H1 (cell line): Measurements from ENCODE around the gene TRAF3. TPM values are rescaled to one million over a fixed set of nuclear protein-coding genes. Genes with fewer than 3 reads are reported as not detected.

Experiments
- CTCF ChIA-PET: fragments of 300-600 bp; sonication (Branson Sonifier 250); formaldehyde crosslinking; loops from one replicate; lab custom pipeline; 2021; ENCODE audit not compliant: partially characterized antibody; lab: Charles Lee
- POLR2A ChIA-PET: fragments of 300-600 bp; sonication (Branson Sonifier 250); formaldehyde crosslinking; loops from one replicate; lab custom pipeline; 2021; ENCODE audit warnings: inconsistent platforms; ENCODE audit not compliant: partially characterized antibody; lab: Charles Lee
- DNase-seq, 2 experiments: peaks; one replicate each; pipeline versions ENCODE4 v3.0.0 to v3.0.0-alpha.2; 2010 to 2022; ENCODE audit warnings: low spot score in 2 of 2, low read depth in 1 of 2, mixed read lengths in 1 of 2
- FAIRE-seq: peaks from 2 replicates; lab custom pipeline; 2011; peaks lifted over from hg19 to GRCh38; lab: Jason Lieb, UNC
- H2AFZ ChIP-seq: 2 replicates; pipeline ENCODE4 v1.8.1; 2012; ENCODE audit warnings: low read length, inconsistent platforms
- H2AK5ac ChIP-seq: 2 replicates; pipeline ENCODE4 v1.6.1; 2013; ENCODE audit warnings: low read depth, low read length
- H2BK120ac ChIP-seq: replicated peaks from 2 replicates; pipeline ENCODE3; 2013; ENCODE audit warnings: low read depth, low read length, inconsistent platforms
- H2BK12ac ChIP-seq: 2 replicates; pipeline ENCODE4 v1.6.1; 2013; ENCODE audit warnings: low read depth, low read length
- H2BK15ac ChIP-seq: 2 replicates; pipeline ENCODE4 v1.6.1; 2013; ENCODE audit warnings: low read length
- H2BK20ac ChIP-seq: 2 replicates; pipeline ENCODE4 v1.6.1; 2013; ENCODE audit warnings: low read length
- H2BK5ac ChIP-seq: 2 replicates; pipeline ENCODE4 v1.6.1; 2013; ENCODE audit warnings: low read depth, low read length
- H3K14ac ChIP-seq: 2 replicates; pipeline ENCODE4 v1.6.1; 2013; ENCODE audit warnings: inconsistent platforms; ENCODE audit not compliant: insufficient read length
- H3K18ac ChIP-seq: 2 replicates; pipeline ENCODE4 v1.6.1; 2013; ENCODE audit warnings: low read length; ENCODE audit errors: extremely low read depth
- H3K23ac ChIP-seq: 2 replicates; pipeline ENCODE4 v1.6.1; 2013; ENCODE audit warnings: inconsistent platforms; ENCODE audit not compliant: insufficient read length
- H3K23me2 ChIP-seq: 2 replicates; pipeline ENCODE4 v1.6.1; 2013; ENCODE audit warnings: low read depth, low read length
- H3K27ac ChIP-seq: 2 replicates; pipeline ENCODE4 v1.6.1; 2011; ENCODE audit warnings: low read depth, low read length, inconsistent platforms
- H3K27me3 ChIP-seq, 4 experiments: replicated peaks in 1 of 4; 1 replicate in 1 of 4; 2 replicates in 3 of 4; pipeline versions ENCODE4 v1.6.1 to v1.8.1; 2011 to 2013; ENCODE audit warnings: low read length in 3 of 4, mild to moderate bottlenecking in 3 of 4, inconsistent platforms in 2 of 4, mixed read lengths in 2 of 4, moderate library complexity in 1 of 4; ENCODE audit not compliant: control insufficient read depth in 3 of 4, insufficient read depth in 3 of 4; ENCODE audit errors: extremely low read depth in 1 of 4
- H3K36me3 ChIP-seq, 4 experiments: 2 replicates each; pipeline versions ENCODE4 v1.6.1 to v1.8.1; 2011 to 2013; ENCODE audit warnings: mild to moderate bottlenecking in 4 of 4, low read length in 3 of 4, moderate library complexity in 2 of 4, control low read depth in 1 of 4, inconsistent platforms in 1 of 4; ENCODE audit not compliant: insufficient read depth in 4 of 4, control insufficient read depth in 2 of 4
- H3K4ac ChIP-seq: replicated peaks from 2 replicates; pipeline ENCODE3; 2013; ENCODE audit warnings: low read length, low read depth, mixed read lengths, inconsistent platforms; ENCODE audit not compliant: insufficient read length
- H3K4me1 ChIP-seq, 4 experiments: replicated peaks in 1 of 4; 1 replicate in 1 of 4; 2 replicates in 3 of 4; pipeline versions ENCODE4 v1.6.1 to v1.8.1; 2011 to 2013; ENCODE audit warnings: low read length in 3 of 4, inconsistent platforms in 2 of 4, mixed read lengths in 1 of 4; ENCODE audit not compliant: insufficient read depth in 4 of 4, control insufficient read depth in 3 of 4
- H3K4me2 ChIP-seq, 2 experiments: 2 replicates each; pipeline versions ENCODE4 v1.6.1 to v1.8.1; 2011 to 2013; ENCODE audit warnings: low read depth in 2 of 2, low read length in 2 of 2, control low read depth in 1 of 2, inconsistent platforms in 1 of 2, mild to moderate bottlenecking in 1 of 2; ENCODE audit not compliant: insufficient read depth in 1 of 2
- H3K4me3 ChIP-seq, 4 experiments: fragments of 200-600, 300-600 bp in 1 of 4; sonication (generic), shearing (Covaris generic), sonication (Bioruptor Twin) in 1 of 4; 2 replicates each; pipeline versions ENCODE4 v1.5.1 to v1.8.1; 2011 to 2016; ENCODE audit warnings: low read length in 4 of 4, low read depth in 3 of 4, control low read depth in 2 of 4, inconsistent platforms in 2 of 4, mild to moderate bottlenecking in 2 of 4, mixed read lengths in 1 of 4, moderate library complexity in 1 of 4; ENCODE audit not compliant: insufficient read depth in 2 of 4; ENCODE audit errors: extremely low read depth in 1 of 4
- H3K56ac ChIP-seq: replicated peaks from 2 replicates; pipeline ENCODE3; 2013; ENCODE audit warnings: low read depth, mild to moderate bottlenecking, mixed read lengths, low read length, inconsistent platforms; ENCODE audit not compliant: insufficient read length
- H3K79me1 ChIP-seq: 2 replicates; pipeline ENCODE4 v1.6.1; 2013; ENCODE audit warnings: low read depth, low read length, control low read depth
- H3K79me2 ChIP-seq, 2 experiments: 2 replicates each; pipeline versions ENCODE4 v1.6.1 to v1.8.1; 2012 to 2013; ENCODE audit warnings: low read length in 2 of 2, mild to moderate bottlenecking in 2 of 2, inconsistent platforms in 1 of 2; ENCODE audit not compliant: insufficient read depth in 2 of 2, control insufficient read depth in 1 of 2
- H3K9ac ChIP-seq, 4 experiments: replicated peaks in 1 of 4; 1 replicate in 1 of 4; 2 replicates in 3 of 4; pipeline versions ENCODE4 v1.6.1 to v1.8.1; 2011 to 2013; ENCODE audit warnings: low read depth in 3 of 4, low read length in 3 of 4, control low read depth in 2 of 4, mild to moderate bottlenecking in 2 of 4, moderate library complexity in 2 of 4, inconsistent platforms in 1 of 4; ENCODE audit errors: extremely low read depth in 1 of 4
- H3K9me3 ChIP-seq, 2 experiments: 2 replicates each; pipeline versions ENCODE4 v1.6.1 to v1.8.1; 2012 to 2013; ENCODE audit warnings: mild to moderate bottlenecking in 2 of 2, moderate library complexity in 2 of 2, control low read depth in 1 of 2, inconsistent platforms in 1 of 2, low read depth in 1 of 2, low read length in 1 of 2, mixed read lengths in 1 of 2; ENCODE audit not compliant: insufficient read depth in 2 of 2
- H4K20me1 ChIP-seq, 2 experiments: replicated peaks in 1 of 2; 2 replicates each; pipeline versions ENCODE3 to v1.8.1; 2011 to 2013; ENCODE audit warnings: inconsistent platforms in 2 of 2, low read length in 2 of 2, mild to moderate bottlenecking in 1 of 2; ENCODE audit not compliant: insufficient read depth in 2 of 2, control insufficient read depth in 1 of 2
- H4K5ac ChIP-seq: 2 replicates; pipeline ENCODE4 v1.6.1; 2013; ENCODE audit warnings: low read length, low read depth, mixed read lengths, inconsistent platforms; ENCODE audit not compliant: insufficient read length
- H4K8ac ChIP-seq: 2 replicates; pipeline ENCODE4 v1.8.0; 2013; ENCODE audit warnings: mild to moderate bottlenecking, moderate library complexity, low read length, inconsistent platforms; ENCODE audit not compliant: insufficient read depth; ENCODE audit errors: extremely low read depth
- H4K91ac ChIP-seq: replicated peaks from 2 replicates; pipeline ENCODE3; 2013; ENCODE audit warnings: low read length, mixed read lengths, inconsistent platforms; ENCODE audit not compliant: insufficient read length
- CHD2 ChIP-seq: IDR thresholded peaks from 2 replicates; pipeline ENCODE4 v1.6.1; 2012; ENCODE audit warnings: low read length, improper control_type of control experiment
- POLR2AphosphoS5 ChIP-seq: IDR thresholded peaks from 2 replicates; pipeline ENCODE4 v1.6.1; 2011; ENCODE audit warnings: low read depth, low read length
- RNF2 ChIP-seq: fragments of 200-900, 300-1000 bp; sonication (generic); IDR thresholded peaks from 2 replicates; pipeline ENCODE4 v1.7.1; 2016; ENCODE audit warnings: borderline replicate concordance, low read depth, mild to moderate bottlenecking, antibody characterized with exemption, low read length; ENCODE audit not compliant: poor library complexity, severe bottlenecking; ENCODE audit errors: missing control alignments
- SP4 ChIP-seq: IDR thresholded peaks from 2 replicates; pipeline ENCODE4 v1.6.1; 2012; ENCODE audit warnings: low read length, inconsistent platforms
- WGBS, 2 experiments: shearing (Covaris generic) in 1 of 2; methylation state at CpG; one replicate each; pipeline versions ENCODE4 v1.1.6 to v1.1.7; 2013 to 2015; ENCODE audit warnings: low lambda C conversion rate in 2 of 2, mixed read lengths in 2 of 2, inconsistent platforms in 1 of 2, low coverage in 1 of 2, missing lambda C conversion rate in 1 of 2; ENCODE audit not compliant: insufficient replicate concordance in 2 of 2, insufficient coverage in 1 of 2, insufficient read length in 1 of 2; ENCODE audit errors: extremely low coverage in 1 of 2, missing lambda C conversion rate in 1 of 2; 5-methylcytosine and 5-hydroxymethylcytosine counted together
- polyA plus RNA-seq, 7 experiments: library from polyadenylated mRNA; depleted of rRNA in 3 of 7; stranded (reverse) in 5 of 7; unstranded in 2 of 7; fragments of >200 nt in 5 of 7; fragments of 200-250 nt in 2 of 7; gene quantifications; 1 replicate in 5 of 7; 2 replicates in 1 of 7; 4 replicates in 1 of 7; pipeline versions ENCODE4 v1.2.1 to v1.2.3, GENCODE V29; 2011 to 2013; ENCODE audit warnings: missing spikeins in 2 of 7, mixed read lengths in 2 of 7
- total RNA-seq: library from RNA; stranded (reverse); fragmentation: NEBNext Ultra II Directional; extraction: Animal tissue kit (Norgen Biotek cat#: 25700); gene quantifications from 2 replicates; pipeline ENCODE4 v1.2.1, GENCODE V29; 2021
- TF ChIP-seq, protein P1 (sequence below), 3 experiments: IDR thresholded peaks; 1 replicate in 2 of 3; 2 replicates in 1 of 3; pipeline versions ENCODE4 v1.5.1 to v1.6.1; 2011; ENCODE audit warnings: low read length in 3 of 3, mild to moderate bottlenecking in 3 of 3, inconsistent platforms in 2 of 3, low read depth in 1 of 3, moderate library complexity in 1 of 3; ENCODE audit not compliant: insufficient read depth in 1 of 3; ENCODE audit errors: control extremely low read depth in 1 of 3
- TF ChIP-seq, protein P2 (sequence below): IDR thresholded peaks from 2 replicates; pipeline ENCODE4 v1.6.1; 2011; ENCODE audit warnings: low read length, improper control_type of control experiment
- TF ChIP-seq, protein P3 (sequence below): IDR thresholded peaks from 2 replicates; pipeline ENCODE4 v1.6.1; 2012; ENCODE audit warnings: inconsistent platforms

Gene TRAF3
- total and polyA plus RNA-seq, 2 of the 8 experiments (the other 6 are each of a cell fraction or from before 2014, with no cell fraction given): 5.8 to 12.1 TPM

DNA sequence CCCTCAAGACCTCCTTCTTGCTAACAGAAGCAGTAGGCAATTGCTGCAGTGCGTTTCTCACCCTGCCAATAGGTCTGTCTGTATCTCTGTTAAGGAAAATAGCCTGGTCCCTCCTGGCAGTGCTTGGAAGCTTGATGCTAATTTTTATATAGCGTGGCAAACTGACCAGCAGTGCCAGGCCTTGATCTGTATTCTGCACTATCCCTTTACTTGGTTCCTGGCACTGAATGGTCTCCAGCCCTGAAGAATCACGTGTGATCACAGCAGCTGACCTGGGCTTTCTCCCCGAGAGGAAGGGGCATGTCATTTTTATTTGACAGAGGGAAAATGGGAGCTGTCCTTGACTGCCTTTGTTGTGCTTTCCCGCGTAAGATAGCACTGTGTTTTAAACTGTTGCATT lies 48.7 kb upstream of the TRAF3 start:
- no peak overlapping the region for H3K4me3 ChIP-seq
- H3K4me1 ChIP-seq: peaks cover 0 to 4% (median 0%) of the 10 kb centered on the region in 4 experiments; a peak in 2 of 7 replicates
- H2BK15ac ChIP-seq: no peak overlapping the region
- H2BK5ac ChIP-seq: peak overlapping the region; percentile 3; the same call in 1 of the 2 replicates
- CTCF ChIA-PET: interaction anchor here (0.5 to 1.7 kb wide), 4 partner anchors 11 to 403 kb away, joined by 3 to 5 read pairs (median 4); no protein-coding TSS in a partner anchor
- no peaks in the 10 kb centered on the region for H3K79me2 ChIP-seq
- TF ChIP-seq, protein P1, sequence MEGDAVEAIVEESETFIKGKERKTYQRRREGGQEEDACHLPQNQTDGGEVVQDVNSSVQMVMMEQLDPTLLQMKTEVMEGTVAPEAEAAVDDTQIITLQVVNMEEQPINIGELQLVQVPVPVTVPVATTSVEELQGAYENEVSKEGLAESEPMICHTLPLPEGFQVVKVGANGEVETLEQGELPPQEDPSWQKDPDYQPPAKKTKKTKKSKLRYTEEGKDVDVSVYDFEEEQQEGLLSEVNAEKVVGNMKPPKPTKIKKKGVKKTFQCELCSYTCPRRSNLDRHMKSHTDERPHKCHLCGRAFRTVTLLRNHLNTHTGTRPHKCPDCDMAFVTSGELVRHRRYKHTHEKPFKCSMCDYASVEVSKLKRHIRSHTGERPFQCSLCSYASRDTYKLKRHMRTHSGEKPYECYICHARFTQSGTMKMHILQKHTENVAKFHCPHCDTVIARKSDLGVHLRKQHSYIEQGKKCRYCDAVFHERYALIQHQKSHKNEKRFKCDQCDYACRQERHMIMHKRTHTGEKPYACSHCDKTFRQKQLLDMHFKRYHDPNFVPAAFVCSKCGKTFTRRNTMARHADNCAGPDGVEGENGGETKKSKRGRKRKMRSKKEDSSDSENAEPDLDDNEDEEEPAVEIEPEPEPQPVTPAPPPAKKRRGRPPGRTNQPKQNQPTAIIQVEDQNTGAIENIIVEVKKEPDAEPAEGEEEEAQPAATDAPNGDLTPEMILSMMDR (IDR thresholded peaks at IDR 0.05; ENCODE audit: control extremely low read depth in 1 of 3, insufficient read depth in 1 of 3, low read depth in 1 of 3, low read length in 3 of 3): no peak
- TF ChIP-seq, protein P2, sequence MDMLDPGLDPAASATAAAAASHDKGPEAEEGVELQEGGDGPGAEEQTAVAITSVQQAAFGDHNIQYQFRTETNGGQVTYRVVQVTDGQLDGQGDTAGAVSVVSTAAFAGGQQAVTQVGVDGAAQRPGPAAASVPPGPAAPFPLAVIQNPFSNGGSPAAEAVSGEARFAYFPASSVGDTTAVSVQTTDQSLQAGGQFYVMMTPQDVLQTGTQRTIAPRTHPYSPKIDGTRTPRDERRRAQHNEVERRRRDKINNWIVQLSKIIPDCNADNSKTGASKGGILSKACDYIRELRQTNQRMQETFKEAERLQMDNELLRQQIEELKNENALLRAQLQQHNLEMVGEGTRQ: no peak
- TF ChIP-seq CHD2 (no peak), POLR2AphosphoS5 (0 out of 2 replicates have a peak, but pooled peaks have one; percentile 25), RNF2 (no peak), SP4 (no peak)
- TF ChIP-seq, protein P3, sequence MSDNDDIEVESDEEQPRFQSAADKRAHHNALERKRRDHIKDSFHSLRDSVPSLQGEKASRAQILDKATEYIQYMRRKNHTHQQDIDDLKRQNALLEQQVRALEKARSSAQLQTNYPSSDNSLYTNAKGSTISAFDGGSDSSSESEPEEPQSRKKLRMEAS: no peak
- no peak overlapping the region for H3K18ac ChIP-seq
- no peak overlapping the region for H3K4ac ChIP-seq
- H2AK5ac ChIP-seq: no peak overlapping the region; the same call in 1 of the 2 replicates
- no peak overlapping the region for H2BK120ac ChIP-seq
- H4K5ac ChIP-seq: no peak overlapping the region
- H3K9me3 ChIP-seq: no peaks in the 10 kb centered on the region
- no peaks in the 10 kb centered on the region for H3K23me2 ChIP-seq
- H4K20me1 ChIP-seq: no peaks in the 10 kb centered on the region
- no peak overlapping the region for H4K8ac ChIP-seq
- no peak overlapping the region for H2BK12ac ChIP-seq
- no peak overlapping the region; a peak in 1 of 7 replicates for H3K9ac ChIP-seq
- H3K36me3 ChIP-seq: peaks cover 3 to 47% (median 16%) of the 10 kb centered on the region in 4 experiments; a peak in 5 of 8 replicates
- H4K91ac ChIP-seq: no peak overlapping the region
- no peak overlapping the region for H2AFZ ChIP-seq
- DNase-seq: no peak
- H3K79me1 ChIP-seq: no peaks in the 10 kb centered on the region; the same call in 1 of the 2 replicates
- 88% methylated on average over 6 of the region's 6 CpGs; no CpG with 5 or more reads in 1 of the 2 experiments for WGBS, 2 experiments
- H3K4me2 ChIP-seq: no peak overlapping the region
- H3K27me3 ChIP-seq: no peaks in the 10 kb centered on the region
- no peak overlapping the region for H3K27ac ChIP-seq
- H3K56ac ChIP-seq: no peak overlapping the region
- FAIRE-seq: no peak
- H3K14ac ChIP-seq: no peak overlapping the region
- H3K23ac ChIP-seq: no peak overlapping the region
- H2BK20ac ChIP-seq: no peak overlapping the region
- POLR2A ChIA-PET: interaction anchor here (1.2 to 1.5 kb wide), 3 partner anchors 13 to 31 kb away, joined by 3 to 4 read pairs (median 3); no protein-coding TSS in a partner anchor
